Embryonic facial prominence (tissue), 1 donor: Measurements from ENCODE around the gene SHF.
A peak's percentile ranks its signal among the peaks of the same experiment; 100 is the strongest.

Source experiments
- DNase-seq: peaks from one replicate; pipeline ENCODE4 v3.0.0-alpha.2; 2016; ENCODE audit errors: extremely low spot score

Gene SHF

GRCh38 chr15:45126535-45127158, 61.1 kb downstream of the SHF start:
- DNase-seq: no peak

GRCh38 chr15:45123397-45123796, 64.4 kb downstream of the SHF start:
- DNase-seq: no peak

DNA sequence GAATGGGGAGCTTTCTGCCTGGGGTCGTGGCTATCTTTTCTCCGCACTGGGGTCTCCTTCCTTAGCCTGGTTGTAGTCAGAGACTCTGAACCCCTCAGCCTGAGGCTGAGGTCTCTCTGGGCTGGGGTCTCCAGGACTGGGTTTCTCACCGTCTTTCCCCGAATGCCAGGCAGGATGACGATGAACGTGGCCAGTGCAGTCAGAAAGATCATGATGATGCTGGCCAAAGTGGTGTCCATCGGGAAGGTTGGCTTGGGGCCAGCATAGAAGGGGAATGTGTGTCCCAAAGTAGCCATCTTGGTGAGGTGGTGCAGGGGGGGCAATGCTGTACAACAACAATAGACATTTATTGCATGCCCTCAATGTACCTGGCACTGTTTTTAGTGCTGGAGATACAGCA, 65.0 kb downstream of the SHF start:
- no peak for DNase-seq

DNA sequence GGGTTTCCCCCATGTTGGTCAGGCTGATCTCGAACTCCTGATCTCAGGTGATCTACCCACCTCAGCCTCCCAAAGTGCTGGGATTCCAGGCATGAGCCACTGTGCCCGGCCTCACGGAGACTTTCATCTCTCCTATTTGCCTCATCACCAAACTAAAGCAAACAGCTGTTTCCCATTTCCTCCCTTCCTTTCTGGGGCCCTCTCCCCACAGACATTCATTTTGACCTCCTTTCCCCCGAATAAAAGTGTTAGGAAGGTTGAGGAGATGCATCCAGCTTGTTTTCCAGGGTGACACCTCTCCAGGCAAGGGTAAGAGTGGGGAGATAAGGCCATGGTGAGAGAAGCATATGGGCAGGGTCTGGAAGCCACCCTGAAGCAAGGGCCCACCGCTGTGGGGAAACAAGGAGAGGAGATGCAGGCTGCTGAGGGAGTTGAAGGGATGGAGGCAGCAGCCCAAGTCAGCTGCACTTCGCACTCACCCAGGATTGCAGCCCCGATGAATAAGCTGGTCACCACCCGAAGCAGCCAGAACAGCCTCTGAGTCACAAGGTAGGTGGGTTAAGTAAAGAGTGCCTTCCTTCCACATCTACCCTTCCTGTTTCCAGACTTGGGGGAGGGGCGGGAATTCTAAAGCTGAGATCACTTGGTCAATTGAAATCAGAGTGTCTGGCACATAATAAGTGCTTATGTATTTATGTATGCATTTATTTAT, 65.9 kb downstream of the SHF start:
- DNase-seq: no peak

DNA sequence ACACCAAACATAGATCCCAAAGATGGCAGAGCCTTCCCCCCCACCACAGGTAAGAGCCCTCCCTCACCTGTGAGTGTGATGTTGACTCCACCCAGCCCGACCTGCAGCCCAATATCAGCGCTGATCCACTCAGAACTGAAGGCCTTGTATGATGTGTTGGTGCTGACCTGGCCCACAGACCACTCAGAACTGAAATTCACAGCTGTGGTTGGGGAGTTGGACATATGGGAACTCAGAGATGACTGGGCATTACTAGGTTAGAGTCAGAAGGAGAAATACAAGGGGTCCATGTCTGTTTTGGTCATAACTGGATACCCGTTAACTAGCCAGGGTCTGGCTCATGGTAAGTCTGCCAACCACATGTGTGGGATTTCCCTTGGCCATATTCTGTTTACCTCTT, 66.7 kb downstream of the SHF start:
- DNase-seq: no peak

DNA sequence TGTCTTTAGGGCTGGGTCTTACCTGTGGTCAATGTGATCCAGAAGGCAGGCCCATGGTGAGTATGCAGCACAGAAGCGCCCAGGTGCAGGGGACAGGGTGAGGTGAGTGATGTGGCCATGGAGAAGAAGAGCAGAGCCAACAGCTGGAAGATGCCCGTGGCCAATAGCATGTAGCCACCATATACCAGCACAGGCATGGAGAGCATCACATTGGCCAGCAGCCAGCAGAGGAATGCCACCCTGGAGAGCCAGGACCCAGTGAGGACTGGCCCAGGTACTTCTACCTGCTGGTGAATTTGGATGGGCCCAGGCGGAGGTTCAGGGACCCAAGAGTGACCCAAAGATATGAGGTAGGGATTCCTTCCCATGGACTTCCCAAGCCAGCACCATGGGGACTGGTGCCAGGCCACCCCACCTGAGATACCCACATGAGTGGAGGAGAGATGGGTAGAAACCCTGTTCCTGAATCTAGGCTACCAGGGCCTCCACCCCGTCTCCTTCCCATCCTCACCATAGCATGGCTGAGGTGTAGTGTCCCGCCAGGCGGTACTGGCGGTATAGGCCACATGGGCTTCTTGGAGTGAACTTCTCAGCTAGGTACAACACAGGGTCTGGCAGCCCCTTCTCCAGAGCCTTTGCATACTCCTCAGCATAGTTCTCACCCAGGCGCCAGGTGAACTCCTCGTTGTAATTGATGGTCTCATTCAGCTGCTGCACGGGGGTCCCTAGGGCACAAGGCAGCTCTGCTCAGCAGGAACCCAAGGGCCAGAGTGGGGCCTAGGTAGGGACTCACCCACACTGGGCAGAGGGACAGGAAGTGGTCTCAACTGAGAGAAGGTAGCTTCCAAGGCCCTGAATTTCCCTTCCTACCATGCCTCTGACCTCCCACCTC, 67.4 kb downstream of the SHF start:
- no peak for DNase-seq

DNA sequence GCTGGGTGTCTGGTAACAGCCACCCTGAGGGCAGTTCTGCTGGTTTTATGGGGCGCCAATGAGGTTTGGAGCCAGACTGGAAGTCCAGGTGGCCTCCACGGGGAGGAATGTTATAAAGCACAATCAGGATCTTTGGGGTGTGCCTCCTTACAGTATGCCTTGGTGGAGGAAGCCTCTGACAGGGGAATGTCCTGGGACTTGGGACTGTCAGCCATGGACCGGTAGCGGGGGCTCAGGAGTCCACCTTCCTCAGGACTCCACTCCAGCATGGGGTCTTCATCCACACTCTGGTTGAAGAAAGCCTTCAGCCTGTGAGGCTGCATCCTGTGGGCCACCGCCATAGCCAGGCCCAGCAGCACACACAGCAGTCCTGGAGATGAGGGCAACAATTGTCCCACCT, 68.8 kb downstream of the SHF start:
- no peak for DNase-seq

DNA sequence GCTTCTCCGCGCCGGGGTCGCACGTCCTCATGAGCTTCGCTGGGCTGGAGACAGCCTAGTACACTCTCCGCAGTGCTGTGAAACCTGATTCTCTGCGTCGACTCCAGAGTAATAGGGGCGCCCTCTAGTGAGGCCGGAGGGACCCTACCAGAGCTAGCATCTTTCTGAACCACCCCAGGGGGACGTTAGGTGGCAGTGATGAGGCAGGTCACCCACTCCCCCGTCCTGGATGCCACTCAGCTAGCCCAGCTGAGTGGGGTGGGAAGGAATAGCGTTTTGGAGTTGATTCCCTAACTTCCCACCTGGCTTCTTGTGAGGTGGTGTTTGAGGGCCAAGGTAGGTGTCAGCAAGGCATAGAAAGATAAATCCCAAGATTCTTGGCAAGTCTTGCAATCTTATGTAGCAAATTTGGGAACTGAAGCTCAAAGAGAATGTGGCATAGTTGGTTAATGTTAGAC, 69.6 kb downstream of the SHF start:
- peak; percentile 88 for DNase-seq

DNA sequence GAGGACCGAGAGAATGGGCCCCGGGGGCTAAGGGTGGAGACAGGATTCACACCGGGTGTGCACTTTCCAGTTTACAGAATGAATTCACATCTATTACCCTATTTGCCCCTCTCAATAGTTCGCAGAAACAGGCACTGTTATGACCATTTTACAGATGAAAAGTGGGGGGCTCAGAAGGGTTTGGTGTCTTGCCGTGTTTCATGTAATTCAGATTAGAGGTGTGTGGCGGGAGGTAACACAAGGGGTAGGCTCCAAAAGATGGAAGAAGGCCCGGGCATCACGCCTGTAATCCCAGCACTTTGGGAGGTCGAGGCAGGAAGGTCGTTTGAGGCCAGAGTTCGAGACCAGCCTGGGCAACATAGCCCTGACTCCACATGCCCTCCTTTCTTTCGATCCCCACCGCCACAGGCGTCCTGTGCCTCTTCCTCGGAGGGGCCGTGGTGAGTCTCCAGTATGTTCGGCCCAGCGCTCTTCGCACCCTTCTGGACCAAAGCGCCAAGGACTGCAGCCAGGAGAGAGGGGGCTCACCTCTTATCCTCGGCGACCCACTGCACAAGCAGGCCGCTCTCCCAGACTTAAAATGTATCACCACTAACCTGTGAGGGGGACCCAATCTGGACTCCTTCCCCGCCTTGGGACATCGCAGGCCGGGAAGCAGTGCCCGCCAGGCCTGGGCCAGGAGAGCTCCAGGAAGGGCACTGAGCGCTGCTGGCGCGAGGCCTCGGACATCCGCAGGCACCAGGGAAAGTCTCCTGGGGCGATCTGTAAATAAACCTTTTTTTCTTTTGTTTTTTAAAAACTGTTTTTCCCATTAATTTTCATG, 70.2 kb downstream of the SHF start:
- DNase-seq: no peak
